GM12865 (cell line): Measurements from ENCODE around the gene TENM3.

Source experiments
- DNase-seq: peaks from one replicate; pipeline ENCODE4 v3.0.0; 2010; ENCODE audit warnings: low read depth
- H3K4me3 ChIP-seq: 2 replicates; pipeline ENCODE4 v1.5.1; 2011; ENCODE audit warnings: mild to moderate bottlenecking, low read depth, low read length, control low read depth
- CTCF ChIP-seq: IDR thresholded peaks from 2 replicates; pipeline ENCODE4 v1.5.1; 2011; ENCODE audit warnings: low read length, control low read depth, low read depth, inconsistent platforms; ENCODE audit not compliant: insufficient read depth; ENCODE audit errors: missing control alignments

TENM3 gene

GRCh38 chr4:182593864-182594263, 350.7 kb downstream of the TENM3 start:
- no peak overlapping the region for H3K4me3 ChIP-seq
- no peak for TF ChIP-seq CTCF
- no peak for DNase-seq

GRCh38 chr4:182600093-182600492, 356.9 kb downstream of the TENM3 start:
- no peak overlapping the region for H3K4me3 ChIP-seq
- no peak for DNase-seq
- TF ChIP-seq CTCF: no peak

- no peak for TF ChIP-seq CTCF
- no peak overlapping the region for H3K4me3 ChIP-seq
- DNase-seq: no peak
Measured at GRCh38 chr4:182600856-182601255, 357.7 kb downstream of the TENM3 start.

- DNase-seq: no peak
- TF ChIP-seq CTCF: no peak
- H3K4me3 ChIP-seq: no peak overlapping the region
Measured at GRCh38 chr4:182604161-182604622, 361.0 kb downstream of the TENM3 start.

- no peak for DNase-seq
- TF ChIP-seq CTCF: no peak
- H3K4me3 ChIP-seq: no peak overlapping the region
Measured at GRCh38 chr4:182604953-182605352, 361.8 kb downstream of the TENM3 start.

- H3K4me3 ChIP-seq: no peak overlapping the region
- no peak for TF ChIP-seq CTCF
- DNase-seq: no peak
Measured at GRCh38 chr4:182608525-182608924, 365.3 kb downstream of the TENM3 start.

GRCh38 chr4:182616476-182616875, 373.3 kb downstream of the TENM3 start:
- DNase-seq: no peak
- H3K4me3 ChIP-seq: no peak overlapping the region
- no peak for TF ChIP-seq CTCF
